NCI-H2081 (cell line): ENCODE measurements around the gene RBPMS2.
A peak's percentile ranks its signal among the peaks of the same experiment; 100 is the strongest.
"Not testable (repeated sequence)": the region's sequence is repeated elsewhere in the genome, so short reads cannot be mapped to it uniquely, and the experiment has no call there.

Source experiments
- DNase-seq, 2 experiments: peaks; one replicate each; lab custom pipeline; 2025; lab: John Stamatoyannopoulos, UW

Gene RBPMS2

GRCh38 chr15:64753480-64754185 lies 21.8 kb downstream of the RBPMS2 start:
- DNase-seq: no peak

DNA sequence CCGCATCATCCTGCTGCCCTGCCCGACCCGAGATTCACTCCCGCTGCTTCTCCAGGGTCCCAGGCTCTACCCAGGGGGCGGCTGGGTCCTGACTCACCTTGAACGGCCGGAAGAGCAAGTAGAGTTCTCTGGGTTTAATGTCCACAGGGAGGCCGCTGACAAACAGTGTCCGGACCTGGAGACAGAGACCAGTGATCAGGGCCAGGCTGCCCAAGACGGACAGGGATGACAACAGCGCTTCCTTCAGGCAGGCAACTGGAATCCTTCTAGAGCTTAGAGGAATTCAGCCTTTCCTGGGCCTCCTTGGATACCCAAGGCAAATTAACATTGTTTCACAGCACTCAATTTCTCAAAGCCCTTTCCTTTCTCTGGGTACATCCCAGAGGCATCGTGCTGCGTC lies 23.9 kb downstream of the RBPMS2 start:
- DNase-seq: no peak

- no peak for DNase-seq
These were observed 25.3 kb downstream of the RBPMS2 start for GRCh38 chr15:64749999-64750657.

- DNase-seq: no peak
These were observed 26.2 kb downstream of the RBPMS2 start for GRCh38 chr15:64749167-64749566.

GRCh38 chr15:64748251-64748650 lies 27.1 kb downstream of the RBPMS2 start:
- no peak for DNase-seq

- DNase-seq: no peak
These were observed 27.8 kb downstream of the RBPMS2 start for GRCh38 chr15:64747578-64747977.

DNA sequence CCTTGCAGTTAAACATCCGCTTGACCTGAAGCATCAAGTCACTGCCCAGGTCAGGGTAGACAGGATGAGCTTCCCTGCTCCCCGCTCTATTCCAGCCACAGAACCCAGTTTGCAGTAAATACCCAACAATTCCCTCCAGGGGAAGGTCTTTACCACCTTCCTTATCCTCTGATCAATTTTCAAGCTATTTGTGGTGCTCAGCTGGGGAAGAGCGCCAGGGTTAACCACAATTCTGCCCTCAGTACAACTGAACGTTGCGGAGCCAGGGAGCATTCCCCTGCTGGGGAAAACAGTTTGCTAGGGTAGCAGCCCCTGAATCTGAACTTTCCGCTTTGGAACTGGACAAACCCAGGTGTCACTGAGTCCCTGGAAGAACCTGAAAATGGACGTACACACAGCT lies 28.5 kb downstream of the RBPMS2 start:
- DNase-seq: no peak

DNA sequence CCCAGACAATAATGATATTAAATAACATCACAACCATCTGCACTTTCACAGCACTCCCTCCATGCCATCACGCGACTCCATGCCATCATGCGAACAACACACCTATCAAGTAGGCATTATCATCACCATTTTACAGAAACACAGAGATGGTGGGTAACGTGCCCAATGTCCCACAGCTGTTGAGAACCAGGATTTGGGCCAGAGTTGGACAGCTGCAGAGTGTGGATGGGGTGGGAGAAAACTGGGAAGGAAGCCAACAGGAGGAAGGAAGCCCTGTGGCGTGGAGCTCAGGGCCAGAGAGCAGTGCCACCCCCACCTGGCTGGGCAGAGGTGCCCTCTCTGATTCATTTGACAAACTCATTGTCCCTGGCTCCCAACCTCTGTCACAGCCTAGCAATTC lies 29.0 kb downstream of the RBPMS2 start:
- DNase-seq: no peak

DNA sequence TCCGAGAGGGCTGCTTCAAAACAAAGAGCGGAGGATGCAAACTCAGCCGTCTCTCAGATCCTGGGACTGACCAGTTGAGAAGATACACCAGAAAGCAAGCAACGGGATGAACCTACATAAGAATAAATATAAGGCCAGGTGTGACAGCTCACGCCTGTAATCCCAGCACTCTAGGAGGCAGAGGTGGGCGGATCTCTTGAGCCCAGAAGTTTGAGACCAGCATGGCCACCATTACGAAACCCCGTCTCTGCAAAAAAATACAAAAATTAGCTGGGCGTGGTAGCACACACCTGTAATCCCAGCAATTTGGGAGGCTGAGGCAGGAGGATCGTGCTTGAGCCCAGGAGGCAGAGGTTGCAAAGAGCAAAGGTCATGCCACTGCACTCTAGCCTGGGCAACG lies 31.7 kb downstream of the RBPMS2 start:
- DNase-seq: no peak

DNA sequence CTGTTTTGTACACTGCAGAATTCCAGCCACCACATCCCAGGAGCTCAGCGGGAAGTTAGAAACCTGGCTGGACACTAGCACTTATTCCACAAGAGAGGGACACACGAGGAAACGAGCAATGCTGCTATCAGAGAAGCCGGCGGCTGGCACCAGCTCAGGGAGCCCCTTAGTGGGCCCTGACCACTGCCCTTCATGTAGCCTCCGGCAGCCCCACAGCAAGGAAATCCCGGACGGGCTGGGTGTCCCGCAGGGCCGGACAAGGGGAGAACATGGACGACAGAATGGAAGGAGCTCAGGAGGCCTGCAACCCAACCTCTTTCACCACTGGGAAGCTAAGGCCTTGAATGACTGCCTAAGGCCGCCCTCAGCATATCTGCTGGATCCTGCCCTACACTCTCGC lies 32.5 kb downstream of the RBPMS2 start:
- no peak for DNase-seq

- no peak for DNase-seq
These were observed 33.0 kb downstream of the RBPMS2 start for GRCh38 chr15:64742385-64742784.

GRCh38 chr15:64741708-64742107 lies 33.7 kb downstream of the RBPMS2 start:
- not testable (repeated sequence) for DNase-seq

- DNase-seq: no peak
These were observed 34.8 kb downstream of the RBPMS2 start for GRCh38 chr15:64740311-64741170.

- DNase-seq: no peak
These were observed 35.7 kb downstream of the RBPMS2 start for GRCh38 chr15:64739577-64740143.

DNA sequence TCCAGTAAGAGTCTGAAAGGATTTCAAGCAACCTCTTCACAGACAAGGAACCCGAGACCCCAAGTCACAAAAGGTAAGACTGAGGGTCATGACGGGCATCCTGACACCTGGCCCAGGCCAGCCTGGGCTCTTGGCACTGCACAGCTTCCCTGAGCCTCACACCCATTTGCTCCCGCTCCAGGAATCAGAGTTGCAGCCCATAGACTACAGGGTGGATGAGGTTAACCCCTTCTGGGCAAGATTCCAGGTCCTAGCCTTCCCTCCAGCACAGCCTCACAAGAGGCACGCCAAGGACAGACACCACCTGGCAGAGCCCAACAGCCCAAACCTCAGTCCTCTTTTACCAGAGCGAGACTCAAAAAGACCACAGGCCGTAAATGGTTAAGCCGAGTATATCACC lies 36.2 kb downstream of the RBPMS2 start:
- no peak for DNase-seq

DNA sequence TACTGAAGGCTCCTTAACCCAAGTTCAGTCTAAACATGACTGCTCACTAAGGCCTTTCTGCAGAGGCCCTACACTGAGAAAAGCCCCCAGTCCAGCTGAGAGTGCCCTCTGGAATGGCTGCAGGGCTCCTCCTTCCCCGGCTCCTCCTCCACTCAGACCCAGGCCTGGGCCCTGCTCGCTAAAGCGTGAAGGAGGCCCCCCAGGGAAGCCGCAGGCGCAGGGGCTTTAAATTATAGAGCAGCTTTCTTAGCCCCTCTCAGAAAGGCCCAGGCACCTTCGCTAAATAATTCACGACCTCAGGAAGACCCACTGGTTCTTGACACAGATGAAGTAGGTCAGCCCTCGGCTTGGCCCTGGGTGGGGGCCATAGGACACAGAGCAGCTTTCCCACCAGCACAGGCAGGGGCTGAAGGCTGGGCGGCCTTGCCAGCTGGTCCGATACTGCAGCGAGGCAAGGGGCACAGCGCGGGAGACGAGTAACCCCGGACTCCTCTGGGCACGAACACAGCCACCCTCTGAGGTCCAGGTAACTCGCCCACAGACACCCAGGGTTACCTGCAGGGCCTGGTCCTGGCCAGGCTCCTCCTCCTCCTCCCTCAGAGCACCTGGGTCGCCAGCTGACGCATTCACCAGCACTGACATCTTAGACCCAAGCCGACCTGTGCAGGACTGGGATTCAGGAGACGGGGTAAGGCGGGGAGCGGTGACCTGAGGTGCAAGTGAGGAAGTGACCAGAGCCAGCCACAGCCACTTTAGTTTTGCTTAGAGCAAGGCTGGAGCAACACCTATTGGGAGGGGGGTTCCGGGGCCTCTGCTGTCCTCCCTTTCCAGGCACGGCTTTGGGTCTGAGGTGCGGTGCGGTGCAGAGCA lies 36.9 kb downstream of the RBPMS2 start:
- DNase-seq: no peak

GRCh38 chr15:64732156-64732860 lies 43.1 kb downstream of the RBPMS2 start:
- no peak for DNase-seq

- no peak for DNase-seq
These were observed 43.6 kb downstream of the RBPMS2 start for GRCh38 chr15:64731805-64732151.

DNA sequence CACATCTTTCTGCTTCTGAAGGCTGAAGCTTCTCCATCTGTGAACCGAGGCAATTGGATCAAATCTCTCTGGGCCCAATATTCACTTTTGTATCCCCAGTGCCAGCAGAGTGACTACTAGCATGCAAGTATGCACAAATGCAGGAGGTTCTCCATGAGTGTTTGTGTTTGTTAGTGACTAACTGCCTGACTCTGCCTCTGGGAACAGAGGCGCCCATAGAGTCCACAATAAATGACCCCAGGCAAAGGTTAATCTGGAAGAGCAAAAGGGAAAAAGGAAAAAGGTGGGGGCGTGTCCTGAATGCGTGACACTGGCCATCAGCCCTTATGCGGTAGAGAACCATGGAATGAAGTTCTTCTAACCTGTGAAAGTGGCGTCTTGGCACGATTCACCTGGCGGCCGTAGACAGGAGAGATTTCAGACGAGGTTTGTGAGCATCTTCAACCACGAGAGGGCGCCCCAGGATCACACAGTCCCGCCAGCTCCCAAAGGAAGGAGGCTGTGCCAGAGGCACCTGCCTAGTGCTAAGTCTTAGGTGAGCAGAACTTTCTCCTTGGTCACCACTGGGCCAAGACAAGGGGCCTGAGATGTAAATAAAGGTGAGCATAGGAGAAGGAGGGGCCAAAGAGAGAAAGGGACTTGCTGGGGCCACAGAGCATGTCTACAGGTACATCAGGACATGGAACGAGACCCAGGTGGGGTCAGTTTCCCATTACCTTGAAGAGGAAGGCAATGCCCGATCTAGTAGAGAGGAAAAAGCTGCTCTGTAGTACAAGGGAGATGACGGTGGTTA lies 44.2 kb downstream of the RBPMS2 start:
- peak; percentile 83 to 84 for DNase-seq

GRCh38 chr15:64730151-64730550 lies 45.2 kb downstream of the RBPMS2 start:
- no peak for DNase-seq
